ENCODE results near the gene MGAT1. TPM values are rescaled to one million over a fixed set of nuclear protein-coding genes. Genes with fewer than 3 reads are reported as not detected.

The MGAT1 gene
- total RNA-seq, 4 donors from 2014 or later = 102 to 155 (median 144) TPM

DNA sequence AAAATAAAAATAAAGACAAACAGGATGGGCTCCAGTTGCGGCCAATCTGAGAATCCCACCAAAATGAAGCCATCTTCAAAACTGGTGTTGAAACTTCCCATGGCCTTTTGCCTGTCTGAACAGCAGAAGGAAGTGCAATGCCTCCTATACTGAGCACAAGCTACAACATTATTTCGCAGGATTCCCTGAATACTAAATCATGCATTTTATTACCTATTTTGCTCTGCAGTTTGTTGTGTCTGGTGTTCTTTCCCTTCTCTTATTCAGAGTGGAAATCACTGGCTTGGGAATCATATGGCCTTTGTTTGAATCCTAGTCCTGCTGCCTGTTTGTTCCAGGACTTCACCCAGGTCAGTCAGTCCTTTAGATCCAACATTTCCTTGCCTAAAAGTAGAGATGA lies 62.6 kb downstream of the MGAT1 start, which contains the start of gene OR2Y1:
TSS of gene OR2Y1 (minus strand) at position 101 of the 400 bp plus-strand sequence. CDS start at position 101, 0 bp downstream.
- Histone ChIP-seq H3K9me3 (no peaks in the 10 kb centered on the region), H3K36me3 (no peaks in the 10 kb centered on the region), H3K4me3 (no peak within 1 kb of the TSS), H3K27ac (no peak within 1 kb of the TSS), H3K27me3 (no peaks in the 10 kb centered on the region), H3K4me1 (no peaks in the 10 kb centered on the region)
- no peak for DNase-seq
- TF ChIP-seq POLR2A (IDR thresholded peaks at IDR 0.05) = no peak
- TF ChIP-seq, protein P1, sequence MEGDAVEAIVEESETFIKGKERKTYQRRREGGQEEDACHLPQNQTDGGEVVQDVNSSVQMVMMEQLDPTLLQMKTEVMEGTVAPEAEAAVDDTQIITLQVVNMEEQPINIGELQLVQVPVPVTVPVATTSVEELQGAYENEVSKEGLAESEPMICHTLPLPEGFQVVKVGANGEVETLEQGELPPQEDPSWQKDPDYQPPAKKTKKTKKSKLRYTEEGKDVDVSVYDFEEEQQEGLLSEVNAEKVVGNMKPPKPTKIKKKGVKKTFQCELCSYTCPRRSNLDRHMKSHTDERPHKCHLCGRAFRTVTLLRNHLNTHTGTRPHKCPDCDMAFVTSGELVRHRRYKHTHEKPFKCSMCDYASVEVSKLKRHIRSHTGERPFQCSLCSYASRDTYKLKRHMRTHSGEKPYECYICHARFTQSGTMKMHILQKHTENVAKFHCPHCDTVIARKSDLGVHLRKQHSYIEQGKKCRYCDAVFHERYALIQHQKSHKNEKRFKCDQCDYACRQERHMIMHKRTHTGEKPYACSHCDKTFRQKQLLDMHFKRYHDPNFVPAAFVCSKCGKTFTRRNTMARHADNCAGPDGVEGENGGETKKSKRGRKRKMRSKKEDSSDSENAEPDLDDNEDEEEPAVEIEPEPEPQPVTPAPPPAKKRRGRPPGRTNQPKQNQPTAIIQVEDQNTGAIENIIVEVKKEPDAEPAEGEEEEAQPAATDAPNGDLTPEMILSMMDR (IDR thresholded peaks at IDR 0.05) = no peak

DNA sequence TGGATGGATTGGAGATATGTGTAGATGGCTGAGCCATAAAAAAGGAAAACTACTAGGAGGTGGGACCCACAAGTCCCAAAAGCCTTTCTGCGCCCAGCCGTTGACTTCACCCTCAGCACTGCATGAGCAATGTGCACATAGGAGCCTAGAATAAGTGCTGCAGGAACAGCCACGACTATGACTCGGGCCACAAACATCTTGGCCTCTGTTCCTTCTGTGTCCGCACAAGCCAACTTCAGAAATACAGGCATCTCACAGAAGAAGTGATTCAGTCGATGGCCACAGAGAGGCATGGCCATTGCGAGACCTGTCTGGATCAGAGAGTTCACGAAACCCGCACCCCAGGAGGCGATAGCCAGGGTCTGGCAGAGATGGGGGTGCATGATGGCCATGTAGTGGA lies 63.3 kb downstream of the MGAT1 start:
- TF ChIP-seq POLR2A (IDR thresholded peaks at IDR 0.05) = no peak
- TF ChIP-seq, protein P1 (IDR thresholded peaks at IDR 0.05) = no peak
- no peaks in the 10 kb centered on the region for H3K4me1 ChIP-seq
- no peaks in the 10 kb centered on the region for H3K9me3 ChIP-seq
- H3K27ac ChIP-seq = no peak overlapping the region
- no peaks in the 10 kb centered on the region for H3K27me3 ChIP-seq
- no peak overlapping the region for H3K4me3 ChIP-seq
- DNase-seq = no peak
- H3K36me3 ChIP-seq = no peaks in the 10 kb centered on the region

DNA sequence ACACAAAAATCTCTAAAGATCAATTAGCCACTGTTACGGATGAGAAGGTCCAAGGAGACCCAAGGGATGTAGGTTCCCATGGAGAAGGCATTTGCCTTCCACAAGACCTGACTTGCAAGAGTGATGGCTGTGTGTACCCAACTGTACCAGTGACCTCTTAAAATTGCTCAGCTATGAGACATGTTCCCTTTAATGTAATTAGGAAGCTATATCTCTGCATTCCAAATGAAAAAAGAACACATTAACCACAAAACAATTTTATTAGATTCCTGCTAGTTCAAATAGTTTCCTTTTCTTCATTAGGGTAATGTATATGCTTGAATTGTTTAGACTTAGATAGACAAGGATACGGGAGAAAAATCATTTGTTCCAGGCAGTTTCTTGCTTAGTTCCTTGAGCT lies 66.1 kb downstream of the MGAT1 start:
- TF ChIP-seq, protein P1 (IDR thresholded peaks at IDR 0.05) = no peak
- no peak for TF ChIP-seq POLR2A (IDR thresholded peaks at IDR 0.05)
- H3K4me1 ChIP-seq = no peaks in the 10 kb centered on the region
- no peak overlapping the region for H3K27ac ChIP-seq
- no peaks in the 10 kb centered on the region for H3K27me3 ChIP-seq
- no peaks in the 10 kb centered on the region for H3K36me3 ChIP-seq
- DNase-seq = no peak
- no peak overlapping the region for H3K4me3 ChIP-seq
- no peaks in the 10 kb centered on the region for H3K9me3 ChIP-seq

Other genes starting within 250 kb of the MGAT1 start
- not detected for gene SCGB3A1, start 211.3 kb downstream of the MGAT1 start, total RNA-seq
- gene FLT4, start 153.2 kb downstream of the MGAT1 start, total RNA-seq = 10 to 100 TPM in 1 of 4 donors, 1 to 10 TPM in 3; 3.9 to 17.3 (median 6.1) TPM
- not detected for gene OR2Y1, start 62.7 kb downstream of the MGAT1 start, total RNA-seq
- 10 to 100 TPM; 22.4 to 45.8 (median 36.4) TPM for gene ZFP62, start 58.5 kb upstream of the MGAT1 start, total RNA-seq
- gene BTNL8, start 96.4 kb upstream of the MGAT1 start, total RNA-seq = 100 to 1,000 TPM in 3 of 4 donors, 1 to 10 TPM in 1; 6.6 to 337 (median 134) TPM
- 100 to 1,000 TPM in 2 of 4 donors, 10 to 100 TPM in 1, 1 to 10 TPM in 1; 7.4 to 214 (median 110) TPM for gene BTNL3, start 186.0 kb upstream of the MGAT1 start, total RNA-seq
- 10 to 100 TPM in 1 of 4 donors, 1 to 10 TPM in 3; 5.3 to 48.7 (median 8.7) TPM for gene BTNL9, start 237.5 kb upstream of the MGAT1 start, total RNA-seq

Data from Peyer's patch (tissue), 4 donors.